ENCODE measurements around the gene NPW. TPM values are rescaled to one million over a fixed set of nuclear protein-coding genes. Genes with fewer than 3 reads are reported as not detected.

NPW gene
- total RNA-seq, 2 experiments from 2014 or later, result 1.3 to 1.9 TPM

DNA sequence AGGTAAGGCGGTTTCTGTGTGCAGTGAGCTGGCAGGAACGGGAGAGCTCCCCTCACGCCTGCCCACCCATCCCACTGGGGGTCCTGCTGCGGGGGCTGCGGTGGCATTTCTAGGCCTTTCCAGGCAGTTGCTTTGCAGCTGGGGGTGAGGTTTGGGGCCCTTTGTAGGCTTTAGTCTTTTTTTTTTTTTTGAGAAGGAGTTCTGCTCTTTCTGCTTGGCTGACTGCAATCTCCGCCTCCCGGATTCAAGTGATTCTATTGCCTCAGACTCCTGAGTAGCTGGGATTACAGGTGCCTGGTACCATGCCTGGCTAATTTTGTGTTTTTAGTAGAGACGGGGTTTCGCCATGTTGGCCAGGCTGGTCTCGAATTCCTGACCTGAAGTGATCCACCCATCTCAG lies 39.3 kb downstream of the NPW start:
- H3K36me3 Mint-ChIP-seq (ENCODE audit: low read depth), result peaks cover 10% of the 10 kb centered on the region
- CTCF ChIA-PET, result no interaction called here
- intact Hi-C loops (cut with micrococcal nuclease), result no loop called here
- no peak overlapping the region for H3K4me3 Mint-ChIP-seq
- no peaks in the 10 kb centered on the region for H3K4me1 Mint-ChIP-seq (ENCODE audit: low read depth)
- no peak for DNase-seq
- H3K9me3 Mint-ChIP-seq, result no peaks in the 10 kb centered on the region
- no peaks in the 10 kb centered on the region for H3K27me3 Mint-ChIP-seq (ENCODE audit: low read depth)
- no peak overlapping the region for H3K27ac Mint-ChIP-seq

DNA sequence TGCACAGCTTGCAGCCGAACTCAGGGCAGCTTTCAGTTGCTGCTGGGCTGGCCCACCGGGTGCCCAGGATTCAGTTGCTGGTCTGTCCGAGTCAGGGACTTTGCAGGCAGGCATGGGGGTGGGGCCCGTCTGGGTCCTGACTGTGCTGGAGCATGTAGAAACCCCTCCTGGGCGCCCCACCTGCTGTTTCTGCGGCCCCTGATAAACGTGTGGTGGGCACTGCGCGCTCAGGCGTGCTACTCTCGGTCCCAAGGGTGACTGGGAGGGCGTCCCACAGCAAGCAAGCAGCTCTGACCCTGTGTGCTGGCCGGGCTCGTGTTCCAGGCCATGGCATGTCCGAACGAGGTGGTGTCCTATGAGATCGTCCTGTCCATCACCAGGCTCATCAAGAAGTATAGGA lies 40.8 kb downstream of the NPW start:
- Mint-ChIP-seq H3K4me1 (ENCODE audit: low read depth) (no peaks in the 10 kb centered on the region), H3K4me3 (no peak overlapping the region), H3K9me3 (no peaks in the 10 kb centered on the region), H3K36me3 (ENCODE audit: low read depth) (peaks cover 9% of the 10 kb centered on the region), H3K27ac (no peak overlapping the region), H3K27me3 (ENCODE audit: low read depth) (no peaks in the 10 kb centered on the region)
- CTCF ChIA-PET, result interaction anchor here (1.1 kb wide), 1 partner anchor 11 kb away, joined by 4 read pairs; no protein-coding TSS in a partner anchor
- intact Hi-C loops (cut with micrococcal nuclease), result no loop called here
- DNase-seq, result no peak

DNA sequence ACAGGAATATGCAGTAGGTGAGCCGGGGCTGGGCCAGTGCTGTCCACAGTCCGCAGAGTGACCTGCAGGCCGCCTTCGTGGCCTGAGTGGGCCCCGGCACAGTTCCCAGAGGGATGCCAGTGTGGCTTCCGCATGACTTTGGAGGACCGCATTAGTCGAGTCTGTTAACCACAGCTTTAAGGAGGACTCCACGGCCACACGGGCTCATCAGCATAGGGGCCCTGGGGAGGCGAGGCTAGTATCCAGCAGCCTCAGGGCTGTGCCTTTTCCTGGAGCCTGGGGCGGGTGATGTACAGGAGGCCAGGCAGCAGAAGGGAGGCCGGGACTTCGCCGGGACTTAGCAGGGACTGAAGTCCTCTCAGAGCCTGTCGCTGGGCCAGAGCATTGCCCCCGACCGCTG lies 41.4 kb downstream of the NPW start:
- intact Hi-C loops (cut with micrococcal nuclease), result no loop called here
- H3K27ac Mint-ChIP-seq, result no peak overlapping the region
- H3K4me3 Mint-ChIP-seq, result no peak overlapping the region
- H3K9me3 Mint-ChIP-seq, result no peaks in the 10 kb centered on the region
- CTCF ChIA-PET, result interaction anchor here (1.1 kb wide), 1 partner anchor 10 kb away, joined by 4 read pairs; no protein-coding TSS in a partner anchor
- DNase-seq, result no peak
- H3K4me1 Mint-ChIP-seq (ENCODE audit: low read depth), result peaks cover under 1% of the 10 kb centered on the region
- peaks cover 11% of the 10 kb centered on the region for H3K36me3 Mint-ChIP-seq (ENCODE audit: low read depth)
- H3K27me3 Mint-ChIP-seq (ENCODE audit: low read depth), result no peaks in the 10 kb centered on the region

DNA sequence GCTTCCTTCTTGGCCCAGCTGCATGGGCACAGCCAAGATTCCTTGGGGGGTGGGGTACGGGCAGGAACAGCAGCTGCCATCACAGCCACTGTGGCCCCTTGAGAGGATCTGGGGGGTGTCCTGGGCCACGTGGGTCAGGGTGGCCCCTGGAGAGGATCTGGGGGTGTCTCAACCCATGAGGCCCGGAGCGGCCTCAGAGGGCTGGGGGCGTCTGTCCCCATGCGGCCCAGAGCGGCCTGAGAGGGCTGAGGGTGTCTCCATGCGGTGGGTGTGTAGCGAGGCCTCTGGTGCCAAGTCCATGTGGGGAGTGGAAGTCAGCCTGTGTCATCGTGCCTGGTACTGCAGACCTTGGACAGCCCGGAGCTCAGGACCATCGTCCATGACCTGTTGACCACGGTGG lies 41.9 kb downstream of the NPW start:
- H3K27ac Mint-ChIP-seq, result no peak overlapping the region
- DNase-seq, result no peak
- CTCF ChIA-PET, result no interaction called here
- H3K9me3 Mint-ChIP-seq, result no peaks in the 10 kb centered on the region
- H3K36me3 Mint-ChIP-seq (ENCODE audit: low read depth), result peaks cover 14% of the 10 kb centered on the region
- intact Hi-C loops (cut with micrococcal nuclease), result no loop called here
- H3K27me3 Mint-ChIP-seq (ENCODE audit: low read depth), result no peaks in the 10 kb centered on the region
- no peak overlapping the region for H3K4me3 Mint-ChIP-seq
- peaks cover 1% of the 10 kb centered on the region for H3K4me1 Mint-ChIP-seq (ENCODE audit: low read depth)

DNA sequence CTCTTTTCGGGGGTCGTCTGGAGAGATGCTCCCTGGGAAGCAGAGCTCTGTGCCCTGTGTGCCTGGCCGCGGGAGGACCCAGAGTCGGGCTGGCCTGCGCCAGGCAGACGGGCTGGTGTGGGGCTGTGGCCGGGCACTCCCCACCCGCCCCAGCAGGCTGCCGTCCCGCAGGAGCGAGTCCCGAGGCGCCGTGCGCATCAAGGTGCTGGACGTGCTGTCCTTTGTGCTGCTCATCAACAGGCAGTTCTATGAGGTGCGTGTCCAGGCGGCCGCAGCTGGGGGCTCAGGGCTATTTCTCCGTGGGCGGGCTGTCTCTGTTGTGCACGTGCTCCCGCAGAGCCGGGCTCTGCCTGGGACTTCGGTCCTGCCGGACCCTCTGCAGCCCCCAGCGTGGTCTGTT lies 43.2 kb downstream of the NPW start:
- intact Hi-C loops (cut with micrococcal nuclease), result no loop called here
- Mint-ChIP-seq H3K4me3 (no peak overlapping the region), H3K36me3 (ENCODE audit: low read depth) (peaks cover 14% of the 10 kb centered on the region), H3K27ac (no peak overlapping the region), H3K9me3 (no peaks in the 10 kb centered on the region), H3K27me3 (ENCODE audit: low read depth) (no peaks in the 10 kb centered on the region), H3K4me1 (ENCODE audit: low read depth) (peaks cover 1% of the 10 kb centered on the region)
- DNase-seq, result no peak
- CTCF ChIA-PET, result no interaction called here

DNA sequence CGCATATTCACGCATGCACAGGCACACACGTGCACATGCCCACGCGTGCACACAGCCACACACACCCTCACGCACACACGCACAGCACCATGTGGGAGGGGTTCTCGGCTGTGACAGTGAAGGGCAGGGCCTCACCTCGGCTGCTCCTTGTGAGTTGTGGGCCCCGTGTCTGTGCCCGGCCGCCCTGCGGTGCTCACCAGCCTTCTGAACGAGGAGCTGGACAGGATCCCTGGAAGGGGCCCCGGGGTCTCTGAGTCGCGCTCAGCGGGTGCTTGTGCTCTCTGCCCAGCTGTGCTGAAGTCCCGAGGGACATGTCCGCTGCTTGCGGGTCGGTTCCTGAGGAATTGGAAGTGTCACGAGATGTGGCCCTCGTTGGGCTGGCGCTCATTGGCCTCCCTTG lies 44.3 kb downstream of the NPW start:
- no peaks in the 10 kb centered on the region for H3K9me3 Mint-ChIP-seq
- no peak overlapping the region for H3K27ac Mint-ChIP-seq
- peaks cover 1% of the 10 kb centered on the region for H3K4me1 Mint-ChIP-seq (ENCODE audit: low read depth)
- intact Hi-C loops (cut with micrococcal nuclease), result no loop called here
- peaks cover 17% of the 10 kb centered on the region for H3K36me3 Mint-ChIP-seq (ENCODE audit: low read depth)
- no peaks in the 10 kb centered on the region for H3K27me3 Mint-ChIP-seq (ENCODE audit: low read depth)
- CTCF ChIA-PET, result no interaction called here
- H3K4me3 Mint-ChIP-seq, result no peak overlapping the region
- DNase-seq, result no peak

DNA sequence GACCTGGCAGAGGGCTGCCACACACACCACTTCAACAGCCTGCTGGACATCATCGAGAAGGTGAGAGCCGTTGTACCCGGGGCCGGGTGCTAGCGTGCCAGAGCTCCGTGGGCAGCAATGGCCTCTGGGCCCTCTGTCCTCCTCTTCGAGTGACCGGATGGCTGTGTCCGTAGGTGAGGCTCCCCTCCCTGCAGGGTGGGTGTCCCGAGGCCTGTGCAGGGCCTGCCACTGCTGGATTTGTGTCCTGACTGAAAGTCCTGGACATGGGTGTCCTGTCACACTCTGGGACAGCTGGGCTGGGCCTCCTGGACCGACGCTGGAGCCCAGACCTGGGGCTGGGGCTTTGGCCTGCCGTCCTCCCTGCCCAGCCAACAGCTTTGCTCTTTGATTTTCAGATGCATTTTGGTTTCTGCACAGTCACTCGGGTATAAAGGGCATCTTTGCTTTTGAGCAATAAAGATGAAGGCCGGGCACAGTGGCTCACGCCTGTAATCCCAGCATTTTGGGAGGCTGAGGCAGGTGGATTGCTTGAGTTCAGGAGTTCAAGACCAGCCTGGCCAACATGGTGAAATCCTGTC lies 44.9 kb downstream of the NPW start:
- Mint-ChIP-seq H3K36me3 (ENCODE audit: low read depth) (peaks cover 18% of the 10 kb centered on the region), H3K27ac (no peak overlapping the region), H3K4me3 (no peak overlapping the region), H3K9me3 (no peaks in the 10 kb centered on the region), H3K4me1 (ENCODE audit: low read depth) (peaks cover 1% of the 10 kb centered on the region), H3K27me3 (ENCODE audit: low read depth) (no peaks in the 10 kb centered on the region)
- intact Hi-C loops (cut with micrococcal nuclease), result no loop called here
- DNase-seq, result no peak
- CTCF ChIA-PET, result no interaction called here

DNA sequence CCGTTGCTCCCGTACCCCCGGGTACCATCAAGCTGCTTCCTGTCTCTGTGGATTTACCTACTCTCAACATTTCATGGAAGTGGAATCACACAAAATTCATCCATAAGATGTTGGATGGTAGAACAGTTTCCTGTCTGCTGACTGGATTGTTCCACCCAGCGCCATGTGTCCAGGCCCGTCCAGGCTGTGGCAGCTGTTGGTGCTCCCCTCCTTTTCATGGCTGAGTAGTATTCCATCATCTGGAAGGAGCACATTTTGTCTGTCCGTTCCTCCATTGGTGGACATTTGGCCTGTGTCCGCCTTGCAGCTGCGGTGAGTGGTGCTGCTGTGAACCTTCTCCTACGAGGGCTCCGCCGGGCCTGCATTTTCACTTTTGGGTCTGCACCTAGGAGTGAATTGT lies 46.6 kb downstream of the NPW start:
- Mint-ChIP-seq H3K36me3 (ENCODE audit: low read depth) (peaks cover 21% of the 10 kb centered on the region), H3K4me3 (no peak overlapping the region), H3K27me3 (ENCODE audit: low read depth) (no peaks in the 10 kb centered on the region), H3K27ac (no peak overlapping the region), H3K4me1 (ENCODE audit: low read depth) (peaks cover 1% of the 10 kb centered on the region), H3K9me3 (no peaks in the 10 kb centered on the region)
- intact Hi-C loops (cut with micrococcal nuclease), result no loop called here
- DNase-seq, result no peak
- CTCF ChIA-PET, result interaction anchor here (1.4 kb wide), 1 partner anchor 43 kb away, joined by 3 read pairs; no protein-coding TSS in a partner anchor

Other genes starting within 250 kb of the NPW start
- 10 to 100 TPM; 39.4 to 44.1 TPM for gene NME3, start 248.2 kb upstream of the NPW start, total RNA-seq
- 1 to 10 TPM; 7.7 to 7.8 TPM for gene EME2, start 247.0 kb upstream of the NPW start, total RNA-seq
- 100 to 1,000 TPM; 122 to 138 TPM for gene MRPS34, start 246.7 kb upstream of the NPW start, total RNA-seq
- 10 to 100 TPM; 14.0 to 17.0 TPM for gene SPSB3, start 237.2 kb upstream of the NPW start, total RNA-seq
- gene NUBP2, start 236.8 kb upstream of the NPW start, total RNA-seq, result 10 to 100 TPM; 37.9 to 42.4 TPM
- not detected for gene IGFALS, start 226.1 kb upstream of the NPW start, total RNA-seq
- gene HAGH, start 193.0 kb upstream of the NPW start, total RNA-seq, result 10 to 100 TPM; 29.9 to 30.1 TPM
- gene FAHD1, start 192.6 kb upstream of the NPW start, total RNA-seq, result 1 to 10 TPM; 6.0 to 7.3 TPM
- gene MEIOB, start 147.6 kb upstream of the NPW start, total RNA-seq, result under 1 TPM; 0.52 to 0.76 TPM
- not detected for gene HS3ST6, start 101.4 kb upstream of the NPW start, total RNA-seq
- gene MSRB1, start 76.6 kb upstream of the NPW start, total RNA-seq, result 10 to 100 TPM in 1 of 2 experiments, 1 to 10 TPM in 1; 8.5 to 11.0 TPM
- gene RPL3L, start 65.1 kb upstream of the NPW start, total RNA-seq, result not detected
- gene NDUFB10, start 60.2 kb upstream of the NPW start, total RNA-seq, result 100 to 1,000 TPM; 111 TPM
- 1,000 to 10,000 TPM; 7,042 to 7,057 TPM for gene RPS2, start 55.0 kb upstream of the NPW start, total RNA-seq
- gene RNF151, start 52.9 kb upstream of the NPW start, total RNA-seq, result not detected
- gene TBL3, start 47.7 kb upstream of the NPW start, total RNA-seq, result 10 to 100 TPM; 36.5 to 38.0 TPM
- gene NOXO1, start 38.3 kb upstream of the NPW start, total RNA-seq, result not detected
- 10 to 100 TPM; 29.8 to 30.1 TPM for gene GFER, start 35.6 kb upstream of the NPW start, total RNA-seq
- gene SYNGR3, start 29.8 kb upstream of the NPW start, total RNA-seq, result 1 to 10 TPM; 5.7 to 7.2 TPM
- 10 to 100 TPM; 88.8 to 93.5 TPM for gene ZNF598, start 10.0 kb upstream of the NPW start, total RNA-seq
- 1 to 10 TPM; 1.5 to 2.1 TPM for gene NHERF2, start 7.1 kb downstream of the NPW start, total RNA-seq
- gene NTHL1, start 28.0 kb downstream of the NPW start, total RNA-seq, result 10 to 100 TPM; 20.1 to 24.1 TPM
- gene TSC2, start 28.2 kb downstream of the NPW start, total RNA-seq, result 10 to 100 TPM; 72.3 to 72.7 TPM
- gene PKD1, start 116.1 kb downstream of the NPW start, total RNA-seq, result 10 to 100 TPM; 63.3 to 68.9 TPM
- not detected for gene RAB26, start 128.8 kb downstream of the NPW start, total RNA-seq
- 100 to 1,000 TPM; 102 to 104 TPM for gene TRAF7, start 136.0 kb downstream of the NPW start, total RNA-seq
- gene CASKIN1, start 176.8 kb downstream of the NPW start, total RNA-seq, result under 1 TPM; 0.15 to 0.17 TPM
- 10 to 100 TPM; 70.0 to 70.1 TPM for gene MLST8, start 185.7 kb downstream of the NPW start, total RNA-seq
- gene BRICD5, start 191.1 kb downstream of the NPW start, total RNA-seq, result 1 to 10 TPM; 2.6 to 3.1 TPM
- 10 to 100 TPM; 11.2 to 12.2 TPM for gene PGP, start 195.1 kb downstream of the NPW start, total RNA-seq
- 10 to 100 TPM; 21.2 to 21.7 TPM for gene E4F1, start 203.8 kb downstream of the NPW start, total RNA-seq
- gene DNASE1L2, start 216.7 kb downstream of the NPW start, total RNA-seq, result under 1 TPM; 0.33 to 0.62 TPM
- 10 to 100 TPM; 39.7 to 48.3 TPM for gene ECI1, start 231.8 kb downstream of the NPW start, total RNA-seq
- gene RNPS1, start 248.3 kb downstream of the NPW start, total RNA-seq, result 100 to 1,000 TPM; 306 to 311 TPM